HG03558 (cell line): ENCODE results near the gene CLDN5.

ENCODE experiments used
- ATAC-seq: cut with Tn5 transposase; IDR thresholded peaks from one replicate; pipeline ENCODE4 v1.9.1; 2021; ENCODE audit warnings: moderate number of reproducible peaks; ENCODE audit not compliant: unreplicated experiment; ENCODE audit errors: extremely low read depth

The CLDN5 gene

GRCh38 chr22:19523240-19524169, 705 bp downstream of the CLDN5 start:
- ATAC-seq: no peak

GRCh38 chr22:19522881-19523239, 1.4 kb downstream of the CLDN5 start:
- no peak for ATAC-seq

- ATAC-seq: no peak
Observed at GRCh38 chr22:19522190-19522880, 1.9 kb downstream of the CLDN5 start.

DNA sequence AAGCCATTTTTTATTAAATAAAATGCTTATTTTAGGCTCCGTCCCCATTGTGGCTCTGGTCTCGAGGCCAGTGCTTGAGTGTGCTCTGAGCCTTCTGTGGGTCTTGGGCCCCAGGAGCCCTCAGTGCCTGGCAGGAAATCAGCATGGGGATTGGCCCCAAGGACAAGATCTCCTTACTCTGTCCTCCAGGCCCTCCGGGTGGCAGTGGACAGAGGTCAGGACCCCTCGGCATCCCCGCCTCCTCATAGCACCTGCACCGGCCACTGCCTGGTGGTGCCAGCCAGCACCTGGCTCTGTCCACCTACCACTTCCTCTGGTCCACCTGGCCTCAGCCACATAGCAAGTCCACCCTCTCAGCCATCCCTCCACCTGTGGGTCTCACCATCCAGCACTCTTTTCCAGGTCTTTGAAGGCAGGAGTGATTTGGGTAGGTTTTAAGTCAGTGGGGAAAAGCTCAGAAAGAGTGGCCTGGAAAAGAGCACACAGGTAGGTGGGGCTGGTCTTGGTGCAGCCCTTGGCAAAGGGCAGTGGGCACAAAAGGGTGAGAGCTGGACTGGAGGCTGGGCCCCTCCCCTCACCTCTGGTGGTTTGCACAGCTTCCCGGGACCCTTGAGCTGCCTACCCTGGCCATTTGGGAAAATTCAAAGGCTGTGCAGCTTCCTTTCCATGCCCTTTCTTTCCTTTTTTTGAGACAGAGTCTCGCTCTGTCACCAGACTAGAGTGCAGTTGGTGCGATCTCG, 3.5 kb downstream of the CLDN5 start:
- no peak for ATAC-seq

DNA sequence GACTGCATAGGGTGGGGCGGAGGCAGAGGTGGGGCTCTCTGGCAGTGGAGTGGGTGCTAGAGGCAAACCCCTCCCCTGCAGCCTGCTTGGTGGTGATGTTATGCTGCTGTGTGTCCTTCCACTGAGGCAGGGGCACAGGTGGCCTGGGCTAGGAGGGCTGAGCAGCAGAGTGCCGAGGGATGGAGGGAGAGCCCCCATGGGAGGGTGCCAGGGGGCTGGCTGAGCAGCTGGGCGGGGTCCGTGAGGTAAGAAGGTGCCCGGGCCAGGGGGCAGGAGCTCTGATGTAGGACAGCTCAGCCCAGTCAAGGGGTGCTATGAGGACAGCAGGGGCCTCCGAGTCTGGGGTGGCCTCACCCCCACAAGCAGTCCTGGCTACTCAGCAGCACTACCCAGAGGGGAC, 4.2 kb downstream of the CLDN5 start:
- ATAC-seq: no peak

GRCh38 chr22:19519041-19519926, 4.9 kb downstream of the CLDN5 start:
- no peak for ATAC-seq

DNA sequence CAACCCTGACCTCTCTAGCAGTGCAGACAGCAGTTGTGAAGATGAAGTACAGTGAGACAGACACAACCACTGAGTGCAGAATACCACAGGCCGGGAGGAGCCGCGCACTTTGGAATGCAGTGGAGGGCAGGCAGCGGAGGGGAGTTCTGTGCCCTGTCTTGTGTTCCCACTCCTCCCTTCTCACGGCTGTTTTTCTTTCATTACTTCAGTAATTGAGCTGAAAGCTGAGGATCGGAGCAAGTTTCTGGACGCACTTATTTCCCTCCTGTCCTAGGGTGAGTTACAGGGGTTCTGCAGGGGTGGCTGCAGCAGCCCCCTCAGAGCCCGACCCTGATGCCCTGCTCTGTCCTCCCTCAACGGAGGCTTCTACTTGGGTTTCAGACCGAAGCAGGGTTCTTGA, 5.6 kb downstream of the CLDN5 start:
- no peak for ATAC-seq

GRCh38 chr22:19517919-19518611, 6.1 kb downstream of the CLDN5 start:
- ATAC-seq: no peak

DNA sequence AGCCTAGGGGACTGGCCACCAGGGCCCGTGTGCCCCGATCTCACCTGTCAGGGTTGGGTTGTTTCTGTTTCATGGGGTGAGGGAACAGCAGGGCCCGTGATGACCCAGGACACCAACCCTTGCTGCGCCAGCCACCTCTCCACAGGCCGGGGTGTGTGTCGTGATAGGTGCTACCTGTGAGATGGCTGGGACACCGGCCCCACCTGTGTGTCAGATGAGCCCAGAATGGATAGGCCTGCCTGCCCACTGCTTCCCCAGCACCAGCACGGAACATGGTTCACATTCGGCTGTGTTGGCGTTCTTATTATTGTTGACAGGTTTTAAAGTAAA, 7.1 kb downstream of the CLDN5 start:
- no peak for ATAC-seq

DNA sequence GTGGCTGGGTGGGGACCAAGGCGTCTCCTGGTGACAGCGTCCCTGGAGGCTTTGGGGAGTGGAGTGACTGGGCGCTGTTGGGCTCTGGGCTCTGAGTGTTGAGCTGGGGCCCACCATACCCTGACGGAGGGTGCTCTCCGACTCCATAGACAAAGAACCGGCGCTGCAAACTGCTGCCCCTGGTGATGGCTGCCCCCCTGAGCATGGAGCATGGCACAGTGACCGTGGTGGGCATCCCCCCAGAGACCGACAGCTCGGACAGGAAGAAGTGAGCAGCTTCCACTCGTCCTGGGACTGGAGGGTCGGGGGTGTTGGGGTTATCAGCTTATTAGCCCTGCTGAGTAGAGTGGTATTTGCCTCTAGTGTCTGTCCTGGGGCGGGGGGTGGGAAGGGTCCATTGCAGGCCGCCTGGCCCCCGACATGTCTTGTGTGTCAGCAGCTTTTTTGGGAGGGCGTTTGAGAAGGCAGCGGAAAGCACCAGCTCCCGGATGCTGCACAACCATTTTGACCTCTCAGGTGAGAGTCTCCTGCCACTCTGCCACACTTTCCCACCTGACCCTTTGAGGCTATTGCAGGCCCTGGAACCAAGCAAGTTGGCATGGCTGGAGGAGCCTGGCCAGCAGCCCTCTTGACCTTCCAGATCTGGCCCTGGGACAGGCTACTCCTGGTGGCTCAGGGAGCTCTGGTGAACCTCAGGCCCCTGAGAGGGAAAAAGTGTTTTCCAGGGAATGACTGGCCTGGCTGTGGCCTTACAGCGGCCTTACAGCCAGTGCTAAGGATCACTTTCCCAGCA, 7.6 kb downstream of the CLDN5 start:
- ATAC-seq: no peak

- ATAC-seq: no peak
Observed at GRCh38 chr22:19515654-19516377, 8.4 kb downstream of the CLDN5 start.

GRCh38 chr22:19514831-19515565, 9.2 kb downstream of the CLDN5 start:
- no peak for ATAC-seq

DNA sequence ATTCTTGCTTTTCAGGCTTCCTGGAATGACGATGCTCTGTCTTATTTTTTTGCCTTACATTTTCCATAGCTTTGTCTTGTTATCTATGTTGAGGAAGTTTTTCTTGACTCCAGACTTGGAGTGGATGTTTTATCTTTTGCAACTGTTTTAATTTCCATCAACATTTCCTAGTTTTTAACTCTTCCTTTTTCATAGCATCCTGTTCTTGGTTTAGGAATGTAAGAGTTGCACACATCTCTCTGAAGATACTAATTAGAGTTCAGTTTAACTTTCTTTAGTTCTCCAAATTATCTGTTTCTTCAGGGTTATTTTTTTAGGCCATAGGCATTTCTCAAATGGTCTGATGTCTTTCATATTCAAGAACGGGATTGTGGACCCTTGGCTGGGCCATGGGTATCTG, 10.4 kb downstream of the CLDN5 start:
- ATAC-seq: no peak

GRCh38 chr22:19510919-19511341, 13.3 kb downstream of the CLDN5 start:
- ATAC-seq: no peak

- no peak for ATAC-seq
Observed at GRCh38 chr22:19509923-19510322, 14.3 kb downstream of the CLDN5 start.

GRCh38 chr22:19509191-19509590, 15.0 kb downstream of the CLDN5 start:
- ATAC-seq: no peak

GRCh38 chr22:19508024-19508776, 16.0 kb downstream of the CLDN5 start:
- ATAC-seq: no peak
